Natural killer cell (primary cell): ENCODE data around the gene ATP6V0C. TPM values are rescaled to one million over a fixed set of nuclear protein-coding genes. Genes with fewer than 3 reads are reported as not detected.

ENCODE experiments used
- ATAC-seq, 3 donors: fragments of 150-1000 bp in 2 of 3; fragments of 200-7000 bp in 1 of 3; cut with Tn5 transposase; 1 replicate in 1 of 3; 2 replicates in 2 of 3; pipeline ENCODE4 v1.10.0; 2021; ENCODE audit warnings: mild to moderate bottlenecking in 2 of 3, moderate library complexity in 2 of 3
- DNase-seq, 2 donors: peaks; one replicate each; pipeline versions ENCODE4 v3.0.0 to v3.0.0-alpha.2; 2013 to 2021; ENCODE audit warnings: mixed read lengths in 1 of 2
- H3K27ac ChIP-seq: one replicate; pipeline ENCODE4 v1.5.1; 2013; ENCODE audit warnings: mild to moderate bottlenecking, low read length
- H3K27me3 ChIP-seq: one replicate; pipeline ENCODE4 v1.6.1; 2013; ENCODE audit warnings: low read length; ENCODE audit not compliant: control insufficient read depth, insufficient read depth
- H3K36me3 ChIP-seq: one replicate; pipeline ENCODE4 v1.6.1; 2013; ENCODE audit warnings: low read length; ENCODE audit not compliant: control insufficient read depth, insufficient read depth
- H3K4me1 ChIP-seq: one replicate; pipeline ENCODE4 v1.6.1; 2013; ENCODE audit warnings: low read length; ENCODE audit not compliant: control insufficient read depth, insufficient read depth
- H3K4me3 ChIP-seq: one replicate; pipeline ENCODE4 v1.5.1; 2013; ENCODE audit warnings: low read length
- H3K9me3 ChIP-seq: one replicate; pipeline ENCODE4 v1.6.1; 2013; ENCODE audit warnings: low read length; ENCODE audit not compliant: control insufficient read depth, insufficient read depth
- H3K27ac Mint-ChIP-seq, 2 donors: one replicate each; pipeline ENCODE4 v1.8.0; 2022; ENCODE audit warnings: mild to moderate bottlenecking in 2 of 2, mixed read lengths in 2 of 2, moderate library complexity in 1 of 2
- H3K27me3 Mint-ChIP-seq, 2 donors: one replicate each; pipeline ENCODE4 v1.8.0; 2022; ENCODE audit warnings: low read depth in 2 of 2, mixed read lengths in 2 of 2
- H3K36me3 Mint-ChIP-seq: one replicate; pipeline ENCODE4 v1.8.0; 2022; ENCODE audit warnings: mixed read lengths
- H3K4me1 Mint-ChIP-seq, 2 donors: one replicate each; pipeline ENCODE4 v1.8.0; 2022; ENCODE audit warnings: mixed read lengths in 2 of 2
- H3K4me3 Mint-ChIP-seq: one replicate; pipeline ENCODE4 v1.8.0; 2022; ENCODE audit warnings: mild to moderate bottlenecking, moderate library complexity, mixed read lengths
- H3K9me3 Mint-ChIP-seq, 2 donors: one replicate each; pipeline ENCODE4 v1.8.0; 2022; ENCODE audit warnings: mixed read lengths in 2 of 2
- CTCF ChIP-seq: fragments of 200-600 bp; IDR thresholded peaks from one replicate; pipeline ENCODE4 v1.8.0; 2022; ENCODE audit warnings: antibody characterized with exemption
- WGBS: methylation state at CpG from one replicate; pipeline ENCODE4 v1.1.7; 2013; ENCODE audit warnings: missing lambda C conversion rate; ENCODE audit not compliant: insufficient coverage; 5-methylcytosine and 5-hydroxymethylcytosine counted together
- intact Hi-C: fragments of 100-400 bp; cut with micrococcal nuclease; formaldehyde crosslinking; loops from one replicate; pipeline ENCODE4 v1.14.2; 2022
- total RNA-seq, 4 donors: library from RNA; stranded (reverse); fragments of 120-200 nt in 1 of 4; gene quantifications; one replicate each; pipeline versions ENCODE4 v1.2.3 to v1.2.4, GENCODE V29; 2013 to 2022

ATP6V0C gene
- total RNA-seq, 3 donors from 2014 or later (not counting 1 experiment from before 2014, with no cell fraction given): 183 to 242 (median 217) TPM

- Histone ChIP-seq H3K9me3 (no peaks in the 10 kb centered on the region), H3K4me1 (peaks cover 16% of the 10 kb centered on the region), H3K4me3 (no peak overlapping the region), H3K27ac (no peak overlapping the region), H3K27me3 (no peaks in the 10 kb centered on the region), H3K36me3 (no peaks in the 10 kb centered on the region)
- TF ChIP-seq CTCF: no peak
- Mint-ChIP-seq H3K27me3 (no peaks in the 10 kb centered on the region), H3K27ac (no peak overlapping the region), H3K4me1 (peaks cover 11 to 23% of the 10 kb centered on the region in 2 donors), H3K36me3 (no peaks in the 10 kb centered on the region), H3K9me3 (no peaks in the 10 kb centered on the region), H3K4me3 (no peak overlapping the region)
- intact Hi-C loops: loop anchor here (10.0 kb wide), 1 partner anchor 476 kb away; the partner anchor contains the start of gene ZNF598
- ATAC-seq (no peak), DNase-seq (no peak)
- 94% methylated on average over 12 of the region's 12 CpGs for WGBS
Observed at GRCh38 chr16:2480948-2481347, 32.8 kb upstream of the ATP6V0C start.

GRCh38 chr16:2481676-2482075 is 32.1 kb upstream of the ATP6V0C start:
- intact Hi-C loops: loop anchor here (10.0 kb wide), 1 partner anchor 477 kb away; the partner anchor contains the start of gene ZNF598
- no peaks in the 10 kb centered on the region for H3K27me3 Mint-ChIP-seq

GRCh38 chr16:2482249-2482648 is 31.5 kb upstream of the ATP6V0C start:
- Histone ChIP-seq H3K36me3 (no peaks in the 10 kb centered on the region), H3K4me3 (no peak overlapping the region), H3K27ac (no peak overlapping the region), H3K4me1 (peaks cover 23% of the 10 kb centered on the region), H3K9me3 (no peaks in the 10 kb centered on the region), H3K27me3 (no peaks in the 10 kb centered on the region)
- ATAC-seq: no peak
- H3K4me1 Mint-ChIP-seq: peaks cover 9 to 36% of the 10 kb centered on the region in 2 donors
- H3K36me3 Mint-ChIP-seq: no peaks in the 10 kb centered on the region
- no peak overlapping the region for H3K4me3 Mint-ChIP-seq
- intact Hi-C loops: loop anchor here (10.0 kb wide), 1 partner anchor 477 kb away; the partner anchor contains the start of gene ZNF598
- no peak overlapping the region for H3K27ac Mint-ChIP-seq
- no peaks in the 10 kb centered on the region for H3K9me3 Mint-ChIP-seq
- TF ChIP-seq CTCF: no peak
- DNase-seq: no peak
- H3K27me3 Mint-ChIP-seq: peaks cover 0 to under 1% of the 10 kb centered on the region in 2 donors
- 95% methylated on average over 13 of the region's 13 CpGs for WGBS

More at GRCh38 chr16:2481676-2482075, 32.1 kb upstream of the ATP6V0C start:
- 89% methylated on average over 7 of the region's 7 CpGs for WGBS
- no peaks in the 10 kb centered on the region for H3K27me3 ChIP-seq
- ATAC-seq (no peak), DNase-seq (no peak)
- no peak overlapping the region for H3K27ac ChIP-seq
- Mint-ChIP-seq H3K36me3 (no peaks in the 10 kb centered on the region), H3K4me1 (peaks cover 7 to 30% of the 10 kb centered on the region in 2 donors), H3K9me3 (no peaks in the 10 kb centered on the region), H3K4me3 (no peak overlapping the region), H3K27ac (no peak overlapping the region)
- no peaks in the 10 kb centered on the region for H3K9me3 ChIP-seq
- TF ChIP-seq CTCF: no peak
- H3K4me1 ChIP-seq: peaks cover 18% of the 10 kb centered on the region
- H3K4me3 ChIP-seq: no peak overlapping the region
- no peaks in the 10 kb centered on the region for H3K36me3 ChIP-seq
